Keratinocyte (primary cell): ENCODE results near the gene RAB4B.

Experiments used
- EZH2 ChIP-seq: IDR thresholded peaks from one replicate; pipeline ENCODE4 v1.6.1; 2012; ENCODE audit warnings: inconsistent platforms, mild to moderate bottlenecking, low read length, moderate library complexity
- TF ChIP-seq, protein P1 (sequence below), 3 experiments: IDR thresholded peaks in 1 of 3; conservative IDR thresholded peaks in 1 of 3; optimal IDR thresholded peaks in 1 of 3; 2 replicates in 2 of 3; 3 replicates in 1 of 3; pipeline versions ENCODE3 to v1.5.1; 2011; ENCODE audit warnings: low read length in 3 of 3, mild to moderate bottlenecking in 3 of 3, moderate library complexity in 2 of 3, control low read depth in 1 of 3, inconsistent platforms in 1 of 3; ENCODE audit not compliant: insufficient read depth in 2 of 3; ENCODE audit errors: extremely low read depth in 1 of 3

DNA sequence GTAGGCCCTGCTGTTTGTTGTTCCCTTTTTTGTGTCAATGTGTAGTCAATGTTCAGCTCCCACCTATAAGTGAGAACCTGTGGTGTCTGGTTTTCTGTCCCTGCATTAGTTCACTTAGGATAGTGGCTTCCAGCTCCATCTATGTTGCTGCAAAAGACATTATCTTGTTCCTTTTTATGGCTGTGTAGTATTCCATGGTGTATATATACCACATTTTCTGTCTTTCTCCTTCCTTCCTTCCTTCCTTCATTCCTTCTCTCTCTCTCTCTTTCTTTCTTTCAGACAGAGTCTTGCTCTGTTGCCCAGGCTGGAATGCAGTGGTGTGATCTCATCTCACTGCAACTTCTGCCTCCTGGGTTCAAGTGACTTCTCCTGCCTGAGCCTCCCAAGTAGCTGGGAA, 51.2 kb downstream of the RAB4B start:
- TF ChIP-seq, protein P1, sequence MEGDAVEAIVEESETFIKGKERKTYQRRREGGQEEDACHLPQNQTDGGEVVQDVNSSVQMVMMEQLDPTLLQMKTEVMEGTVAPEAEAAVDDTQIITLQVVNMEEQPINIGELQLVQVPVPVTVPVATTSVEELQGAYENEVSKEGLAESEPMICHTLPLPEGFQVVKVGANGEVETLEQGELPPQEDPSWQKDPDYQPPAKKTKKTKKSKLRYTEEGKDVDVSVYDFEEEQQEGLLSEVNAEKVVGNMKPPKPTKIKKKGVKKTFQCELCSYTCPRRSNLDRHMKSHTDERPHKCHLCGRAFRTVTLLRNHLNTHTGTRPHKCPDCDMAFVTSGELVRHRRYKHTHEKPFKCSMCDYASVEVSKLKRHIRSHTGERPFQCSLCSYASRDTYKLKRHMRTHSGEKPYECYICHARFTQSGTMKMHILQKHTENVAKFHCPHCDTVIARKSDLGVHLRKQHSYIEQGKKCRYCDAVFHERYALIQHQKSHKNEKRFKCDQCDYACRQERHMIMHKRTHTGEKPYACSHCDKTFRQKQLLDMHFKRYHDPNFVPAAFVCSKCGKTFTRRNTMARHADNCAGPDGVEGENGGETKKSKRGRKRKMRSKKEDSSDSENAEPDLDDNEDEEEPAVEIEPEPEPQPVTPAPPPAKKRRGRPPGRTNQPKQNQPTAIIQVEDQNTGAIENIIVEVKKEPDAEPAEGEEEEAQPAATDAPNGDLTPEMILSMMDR (optimal IDR thresholded peaks at IDR 0.05 in 1 of 3, IDR thresholded peaks at IDR 0.05 in 1 of 3, conservative IDR thresholded peaks at IDR 0.05 in 1 of 3; ENCODE audit: extremely low read depth in 1 of 3, insufficient read depth in 2 of 3, low read length in 3 of 3): no peak
- no peak for TF ChIP-seq EZH2
